CD4-positive, alpha-beta T cell treated with Interleukin-6 for 4 hours (primary cell): ENCODE results near the gene ABCC2.
A peak's percentile ranks its signal among the peaks of the same experiment; 100 is the strongest.
"Not testable (repeated sequence)": the region's sequence is repeated elsewhere in the genome, so short reads cannot be mapped to it uniquely, and the experiment has no call there.

Experiments used
- DNase-seq: peaks from one replicate; pipeline ENCODE4 v3.0.0-alpha.2; 2020; ENCODE audit warnings: mixed read lengths

ABCC2 gene

GRCh38 chr10:99855479-99856071, 73.1 kb downstream of the ABCC2 start:
- no peak for DNase-seq

DNA sequence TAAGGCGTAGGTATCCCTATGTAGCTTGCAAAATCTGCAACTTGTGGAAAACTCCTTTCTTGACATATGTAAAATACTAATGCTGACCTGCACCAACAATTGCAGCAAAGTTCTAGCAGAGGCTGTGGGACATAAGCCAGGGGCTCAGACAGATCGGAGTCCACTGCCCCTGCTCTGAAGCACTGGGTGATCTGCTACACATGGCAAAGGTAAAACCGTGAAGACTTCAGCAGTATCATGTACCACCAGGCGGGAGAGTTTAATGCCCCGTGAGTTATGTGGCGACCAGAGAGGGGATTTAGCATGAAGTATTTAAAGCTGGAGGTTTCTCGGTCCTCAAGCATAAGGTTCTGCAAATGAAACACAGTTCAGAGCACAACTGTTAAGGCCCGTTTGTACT, 76.4 kb downstream of the ABCC2 start:
- DNase-seq = no peak

DNA sequence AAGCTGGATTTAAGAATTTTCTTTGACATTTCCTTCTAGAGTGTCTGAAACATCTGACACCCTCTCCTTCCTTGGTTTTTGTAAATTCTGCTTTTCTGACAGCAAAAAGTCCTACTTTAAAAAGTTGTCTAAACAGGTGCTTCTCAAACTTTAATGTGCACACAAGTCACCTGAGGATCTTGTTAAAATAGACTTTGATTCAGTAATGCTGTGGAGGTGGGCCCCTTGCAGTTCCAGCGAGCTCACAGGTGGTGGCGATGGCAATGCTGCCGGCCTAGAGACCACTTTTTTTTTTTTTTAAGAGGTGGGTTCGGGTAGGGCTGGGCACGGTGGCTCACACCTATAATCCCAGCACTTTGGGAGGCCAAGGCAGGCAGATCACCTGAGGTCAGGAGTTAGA, 77.1 kb downstream of the ABCC2 start:
- DNase-seq = no peak

- no peak for DNase-seq
Observed at GRCh38 chr10:99860466-99860865, 78.0 kb downstream of the ABCC2 start.

DNA sequence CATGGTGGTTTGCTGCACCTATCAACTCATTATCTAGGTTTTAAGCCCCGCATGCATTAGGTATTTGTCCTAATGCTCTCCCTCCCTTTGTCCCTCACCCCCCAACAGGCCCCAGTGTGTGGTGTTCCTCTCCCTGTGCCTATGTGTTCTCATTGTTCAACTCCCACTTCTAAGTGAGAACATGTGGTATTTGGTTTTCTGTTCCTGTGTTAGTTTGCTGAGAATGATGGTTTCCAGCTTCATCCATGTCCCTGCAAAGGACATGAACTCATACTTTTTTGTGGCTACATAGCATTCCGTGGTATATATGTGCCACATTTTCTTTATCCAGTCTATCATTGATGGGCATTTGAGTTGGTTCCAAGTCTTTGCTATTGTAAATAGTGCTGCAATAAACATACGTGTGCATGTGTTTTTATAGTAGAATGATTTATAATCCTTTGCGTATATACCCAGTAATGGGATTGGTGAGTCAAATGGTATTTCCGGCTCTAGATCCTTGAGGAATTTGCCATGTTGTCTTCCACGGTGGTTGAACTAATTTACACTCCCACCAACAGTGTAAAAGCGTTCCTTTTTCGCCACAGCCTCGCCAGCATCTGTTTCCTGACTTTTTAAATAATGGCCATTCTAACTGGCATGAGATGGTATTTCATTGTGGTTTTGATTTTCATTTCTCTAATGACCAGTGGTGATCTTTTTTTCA, 81.2 kb downstream of the ABCC2 start:
- DNase-seq = not testable (repeated sequence)

DNA sequence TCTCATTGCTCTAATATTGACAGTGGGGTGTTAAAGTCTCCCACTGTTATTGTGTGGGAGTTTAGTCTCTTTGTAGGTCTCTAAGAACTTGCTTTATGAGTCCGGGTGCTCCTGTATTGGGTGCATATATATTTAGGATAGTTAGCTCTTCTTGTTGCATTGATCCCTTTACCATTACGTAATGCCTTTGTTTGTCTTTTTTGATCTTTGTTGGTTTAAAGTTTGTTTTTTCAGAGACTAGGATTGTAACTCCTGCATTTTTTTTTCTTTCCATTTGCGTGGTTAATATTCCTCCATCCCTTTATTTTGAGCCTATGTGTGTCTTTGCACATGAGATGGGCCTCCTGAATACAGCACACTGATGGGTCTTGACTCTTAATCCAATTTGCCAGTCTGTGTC, 84.8 kb downstream of the ABCC2 start:
- not testable (repeated sequence) for DNase-seq

- no peak for DNase-seq
Observed at GRCh38 chr10:99869581-99870122, 87.2 kb downstream of the ABCC2 start.

DNA sequence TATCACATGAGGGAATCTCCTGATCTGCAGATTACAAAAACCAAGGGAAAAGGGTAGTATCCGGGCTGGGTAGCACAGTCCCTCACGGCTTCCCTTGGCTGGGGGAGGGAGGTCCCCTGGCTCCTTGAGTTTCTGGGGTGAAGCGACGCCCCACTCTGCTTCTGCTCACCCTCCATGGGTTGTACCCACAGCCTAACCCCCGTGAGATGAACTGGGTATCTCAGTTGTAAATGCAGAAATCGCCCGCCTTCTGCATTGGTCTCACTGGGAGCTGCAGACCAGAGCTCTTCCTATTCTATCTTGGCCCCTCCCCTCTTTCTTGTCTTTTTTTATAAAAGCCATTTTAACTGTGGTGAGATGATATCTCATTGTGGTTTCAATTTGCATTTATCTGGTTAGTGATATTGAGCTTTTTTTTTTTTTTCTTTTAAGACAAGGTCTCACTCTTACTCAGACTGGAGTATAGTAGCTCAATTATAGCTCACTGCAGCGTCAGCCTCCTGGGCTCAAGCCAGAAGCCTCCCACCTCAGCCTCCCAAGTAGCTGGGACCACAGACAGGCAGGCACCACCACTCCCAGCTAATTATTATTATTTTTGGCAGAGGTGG, 87.8 kb downstream of the ABCC2 start:
- peak; percentile 39 for DNase-seq

DNA sequence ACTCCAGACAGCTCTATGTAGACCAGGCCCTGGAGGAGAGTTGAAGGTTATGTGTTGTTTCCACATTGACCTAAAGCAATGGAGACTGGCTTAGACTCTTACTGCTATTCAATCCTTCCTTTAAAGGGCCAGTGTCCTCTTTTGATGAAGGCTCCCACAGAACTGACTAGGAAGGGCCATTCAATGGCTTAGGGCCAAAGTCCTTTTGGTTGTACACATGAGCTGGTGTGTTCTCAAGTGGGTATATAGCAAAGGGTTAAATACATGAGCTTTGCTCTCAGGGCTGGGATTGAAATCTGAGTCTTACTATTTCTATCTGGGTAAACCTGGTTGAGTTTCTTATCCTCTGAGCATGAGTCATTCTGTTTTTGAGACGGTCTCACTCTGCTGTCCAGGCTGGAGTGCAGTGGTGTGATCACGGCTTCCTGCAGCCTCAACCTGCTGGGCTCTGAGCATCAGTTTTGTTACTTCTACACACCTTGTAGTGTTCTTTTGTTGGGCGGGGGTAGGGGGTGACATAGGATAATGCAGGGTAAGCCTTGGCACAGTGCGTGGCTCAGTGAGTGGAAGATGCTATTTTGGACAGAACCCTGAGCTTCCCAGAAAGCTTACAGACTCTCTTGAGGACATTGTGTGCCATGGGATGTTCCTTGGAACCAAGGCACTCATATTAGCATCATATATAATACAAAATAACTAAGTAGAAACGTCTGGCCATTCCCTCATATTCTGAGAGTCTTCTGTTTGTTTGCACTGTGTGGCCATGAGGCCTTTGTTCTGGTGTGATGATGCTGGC, 90.1 kb downstream of the ABCC2 start:
- DNase-seq = no peak

- no peak for DNase-seq
Observed at GRCh38 chr10:99873846-99874245, 91.4 kb downstream of the ABCC2 start.

GRCh38 chr10:99874341-99875085, 92.1 kb downstream of the ABCC2 start:
- no peak for DNase-seq

GRCh38 chr10:99875473-99875872, 93.0 kb downstream of the ABCC2 start:
- no peak for DNase-seq

DNA sequence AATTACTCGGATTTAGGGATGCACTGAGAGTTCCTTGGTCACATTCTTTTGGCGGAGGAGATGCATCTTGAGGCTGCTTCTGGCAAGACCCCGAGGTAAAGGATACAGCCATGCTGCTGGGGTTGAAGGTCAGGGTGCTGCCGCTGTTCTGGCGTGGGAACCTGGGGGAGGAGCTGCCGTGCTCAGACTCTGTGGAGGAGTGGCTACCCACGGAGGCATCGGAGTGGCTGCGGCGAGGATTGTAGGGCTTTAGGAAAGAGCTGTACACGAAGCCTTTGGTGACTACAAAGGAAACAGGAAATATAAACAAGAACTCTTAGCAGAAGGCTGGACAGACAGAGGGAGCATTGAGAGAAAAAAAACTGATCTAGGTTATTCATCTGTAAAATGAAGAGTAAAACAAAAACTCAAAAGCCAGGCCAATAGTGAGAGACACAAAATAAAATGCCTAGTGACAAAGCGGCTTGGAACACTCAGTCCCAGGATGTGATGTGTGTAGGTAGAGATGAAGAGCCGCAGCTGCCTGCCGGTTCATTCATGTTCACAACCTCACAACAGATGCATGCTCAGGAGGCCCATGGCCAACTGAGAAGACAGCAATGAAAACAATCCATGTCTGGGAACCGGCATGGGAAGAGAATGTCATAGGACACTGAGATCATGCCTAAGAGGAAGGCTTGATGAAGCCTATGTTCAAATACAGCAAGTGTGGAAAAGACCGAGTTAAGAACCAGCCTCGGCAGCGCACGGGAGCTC, 97.8 kb downstream of the ABCC2 start:
- DNase-seq = no peak

DNA sequence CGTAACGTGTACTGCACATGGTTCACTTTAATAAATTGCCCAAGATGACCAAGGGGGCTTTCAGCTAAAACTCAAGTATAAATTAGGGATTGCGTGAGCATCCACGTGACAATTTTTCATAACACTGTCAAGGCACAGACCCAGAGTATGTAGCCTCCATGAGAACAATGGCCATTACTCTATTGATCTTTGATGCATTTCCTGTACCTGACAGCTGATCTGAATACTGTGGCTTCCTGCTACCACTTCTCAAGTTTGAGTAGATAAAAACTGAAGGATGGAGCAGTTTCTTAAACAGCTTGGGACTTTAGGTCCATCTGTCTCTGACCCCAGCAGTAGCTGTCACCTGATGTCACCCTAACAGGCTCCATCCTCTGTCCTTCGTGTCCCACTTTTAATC, 98.9 kb downstream of the ABCC2 start:
- DNase-seq = no peak

DNA sequence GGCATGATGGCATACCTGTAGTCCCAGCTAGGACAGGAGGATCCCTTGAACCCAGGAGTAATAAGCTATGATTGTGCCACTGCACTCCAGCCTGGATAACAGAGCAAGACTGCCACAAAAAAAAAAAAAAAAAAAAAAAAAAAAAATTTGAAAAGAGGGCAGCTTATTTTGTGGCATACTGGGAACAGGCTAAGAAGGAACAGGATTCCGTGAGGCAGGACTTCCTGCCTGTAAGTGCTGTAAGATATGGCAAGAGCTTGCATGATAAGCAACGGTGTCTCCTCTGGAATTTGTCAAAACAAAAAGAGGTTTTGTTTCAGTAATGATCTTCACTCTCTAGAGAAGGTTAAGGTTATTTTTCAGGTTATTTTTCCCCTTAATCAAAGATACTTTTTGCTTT, 101.1 kb downstream of the ABCC2 start:
- no peak for DNase-seq

DNA sequence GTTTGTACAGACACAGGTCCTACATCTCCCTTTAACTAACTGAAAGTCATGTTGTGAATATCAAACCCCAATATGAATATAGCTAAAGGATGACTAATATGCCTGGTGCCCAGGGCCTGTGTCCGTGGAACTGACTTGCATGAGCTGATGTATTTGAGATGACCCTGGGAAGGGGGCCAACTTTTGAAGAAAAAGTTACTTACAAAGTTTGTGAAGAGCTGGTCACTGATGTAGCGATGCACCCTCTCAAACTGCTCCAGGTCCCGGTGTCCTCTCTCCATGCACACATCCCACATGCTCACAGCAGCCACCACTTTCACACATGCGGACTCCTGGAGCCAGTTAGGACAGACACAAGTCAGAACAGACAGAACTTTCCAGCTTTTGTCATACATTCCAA, 106.2 kb downstream of the ABCC2 start:
- DNase-seq = no peak

DNA sequence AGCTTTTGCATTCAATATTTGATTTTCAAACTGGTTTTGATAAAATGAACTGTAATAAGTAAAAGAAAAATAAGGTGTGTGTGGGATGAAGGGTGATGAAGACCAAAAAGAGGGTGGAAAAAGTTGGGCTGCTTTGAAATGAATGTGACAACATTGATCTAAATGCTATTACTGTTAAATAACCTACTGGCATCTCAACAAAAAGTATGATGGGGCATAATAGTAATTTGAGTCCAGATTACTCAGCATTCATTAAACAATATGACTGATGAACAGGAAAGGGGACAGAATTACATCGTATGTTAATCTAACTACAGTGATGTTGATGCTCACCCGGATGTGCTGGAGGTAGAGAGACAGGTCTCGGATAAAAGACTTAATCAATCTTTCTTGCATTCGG, 112.2 kb downstream of the ABCC2 start:
- no peak for DNase-seq

DNA sequence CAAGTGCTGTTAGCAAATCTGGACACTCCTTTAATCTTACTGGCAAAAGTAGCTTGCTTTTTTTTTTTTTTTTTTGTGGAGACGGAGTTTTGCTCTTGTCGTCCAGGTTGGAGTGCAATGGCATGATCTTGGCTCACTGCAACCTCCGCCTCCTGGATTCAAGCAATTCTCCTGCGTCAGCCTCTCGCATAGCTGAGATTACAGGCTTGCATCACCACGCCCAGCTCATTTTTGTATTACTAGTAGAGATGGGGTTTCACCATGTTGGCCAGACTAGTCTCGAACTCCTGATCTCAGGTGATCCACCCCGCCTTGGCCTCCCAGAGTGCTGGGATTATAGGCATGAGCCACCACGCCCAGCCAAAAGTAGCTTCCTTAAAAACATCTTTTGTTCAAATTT, 112.6 kb downstream of the ABCC2 start:
- DNase-seq = not testable (repeated sequence)

- DNase-seq = no peak
Observed at GRCh38 chr10:99895867-99896266, 113.4 kb downstream of the ABCC2 start.
